Effector CD4-positive, alpha-beta T cell (primary cell): ENCODE data around the gene ZFYVE19.
"Not testable (repeated sequence)": the region's sequence is repeated elsewhere in the genome, so short reads cannot be mapped to it uniquely, and the experiment has no call there.

Source experiments
- DNase-seq: peaks from one replicate; pipeline ENCODE4 v3.0.0-alpha.2; 2020

ZFYVE19 gene

GRCh38 chr15:40852529-40852928 is 45.6 kb downstream of the ZFYVE19 start:
- DNase-seq = no peak

DNA sequence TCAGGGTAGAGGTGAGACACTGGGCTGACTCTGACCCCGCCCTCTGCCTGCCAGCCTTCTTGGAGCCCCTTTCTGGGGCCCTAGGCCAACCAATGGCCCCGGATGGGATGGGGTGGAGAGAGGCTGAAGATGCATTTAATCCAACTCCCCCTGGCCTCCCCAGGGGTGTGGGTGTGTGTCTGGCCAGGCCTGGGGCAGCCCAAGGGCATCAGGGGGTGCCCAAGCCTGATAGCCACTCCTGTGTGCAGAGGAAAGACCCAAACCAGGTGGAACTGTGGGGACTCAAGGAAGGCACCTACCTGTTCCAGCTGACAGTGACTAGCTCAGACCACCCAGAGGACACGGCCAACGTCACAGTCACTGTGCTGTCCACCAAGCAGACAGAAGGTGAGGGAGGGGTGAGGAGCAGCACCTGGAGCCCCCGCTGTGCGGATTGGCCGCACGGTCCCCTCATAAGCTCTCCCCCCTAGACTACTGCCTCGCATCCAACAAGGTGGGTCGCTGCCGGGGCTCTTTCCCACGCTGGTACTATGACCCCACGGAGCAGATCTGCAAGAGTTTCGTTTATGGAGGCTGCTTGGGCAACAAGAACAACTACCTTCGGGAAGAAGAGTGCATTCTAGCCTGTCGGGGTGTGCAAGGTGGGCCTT is 46.5 kb downstream of the ZFYVE19 start:
- DNase-seq = no peak

DNA sequence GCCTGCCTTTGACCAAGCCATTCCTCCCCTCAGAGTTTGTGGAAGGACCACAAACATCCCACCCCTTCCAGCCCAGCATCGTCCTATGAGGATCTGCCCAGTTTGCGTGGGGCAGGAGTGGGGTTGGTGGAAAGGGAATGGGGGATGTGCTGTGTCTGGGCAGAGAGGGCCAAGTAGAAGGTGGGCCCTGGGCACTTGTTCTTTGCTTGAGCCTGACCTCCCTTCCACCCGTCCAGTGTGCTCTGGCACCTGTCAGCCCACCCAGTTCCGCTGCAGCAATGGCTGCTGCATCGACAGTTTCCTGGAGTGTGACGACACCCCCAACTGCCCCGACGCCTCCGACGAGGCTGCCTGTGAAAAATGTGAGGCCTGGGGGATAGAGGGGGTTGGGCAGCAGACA is 47.3 kb downstream of the ZFYVE19 start:
- DNase-seq = no peak

GRCh38 chr15:40855706-40856234 is 48.9 kb downstream of the ZFYVE19 start:
- no peak for DNase-seq

DNA sequence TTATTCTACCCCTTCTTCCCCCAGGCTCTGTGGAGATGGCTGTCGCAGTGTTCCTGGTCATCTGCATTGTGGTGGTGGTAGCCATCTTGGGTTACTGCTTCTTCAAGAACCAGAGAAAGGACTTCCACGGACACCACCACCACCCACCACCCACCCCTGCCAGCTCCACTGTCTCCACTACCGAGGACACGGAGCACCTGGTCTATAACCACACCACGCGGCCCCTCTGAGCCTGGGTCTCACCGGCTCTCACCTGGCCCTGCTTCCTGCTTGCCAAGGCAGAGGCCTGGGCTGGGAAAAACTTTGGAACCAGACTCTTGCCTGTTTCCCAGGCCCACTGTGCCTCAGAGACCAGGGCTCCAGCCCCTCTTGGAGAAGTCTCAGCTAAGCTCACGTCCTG is 49.9 kb downstream of the ZFYVE19 start:
- DNase-seq = no peak

- DNase-seq = peak; percentile 73
Measured at GRCh38 chr15:40857601-40858341, 50.9 kb downstream of the ZFYVE19 start.

DNA sequence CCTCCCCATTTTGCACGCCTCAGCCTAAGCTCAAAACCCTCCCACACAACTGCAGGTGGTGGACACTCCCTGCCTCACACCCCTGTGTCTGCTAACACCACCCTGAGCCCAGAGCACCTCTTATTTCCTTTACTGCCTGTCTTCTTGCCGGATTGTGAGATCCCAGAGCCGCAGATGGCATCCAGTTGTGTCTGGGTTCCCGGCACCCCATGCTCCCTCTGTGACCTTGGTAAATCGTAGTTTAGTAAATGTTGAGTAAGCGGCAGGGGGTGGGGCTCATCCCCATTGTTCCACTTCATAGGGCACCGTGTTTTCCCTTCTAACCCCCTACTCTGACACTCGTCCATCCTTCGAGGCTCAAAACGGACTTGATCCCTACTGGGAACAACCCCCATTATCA is 51.8 kb downstream of the ZFYVE19 start:
- no peak for DNase-seq

DNA sequence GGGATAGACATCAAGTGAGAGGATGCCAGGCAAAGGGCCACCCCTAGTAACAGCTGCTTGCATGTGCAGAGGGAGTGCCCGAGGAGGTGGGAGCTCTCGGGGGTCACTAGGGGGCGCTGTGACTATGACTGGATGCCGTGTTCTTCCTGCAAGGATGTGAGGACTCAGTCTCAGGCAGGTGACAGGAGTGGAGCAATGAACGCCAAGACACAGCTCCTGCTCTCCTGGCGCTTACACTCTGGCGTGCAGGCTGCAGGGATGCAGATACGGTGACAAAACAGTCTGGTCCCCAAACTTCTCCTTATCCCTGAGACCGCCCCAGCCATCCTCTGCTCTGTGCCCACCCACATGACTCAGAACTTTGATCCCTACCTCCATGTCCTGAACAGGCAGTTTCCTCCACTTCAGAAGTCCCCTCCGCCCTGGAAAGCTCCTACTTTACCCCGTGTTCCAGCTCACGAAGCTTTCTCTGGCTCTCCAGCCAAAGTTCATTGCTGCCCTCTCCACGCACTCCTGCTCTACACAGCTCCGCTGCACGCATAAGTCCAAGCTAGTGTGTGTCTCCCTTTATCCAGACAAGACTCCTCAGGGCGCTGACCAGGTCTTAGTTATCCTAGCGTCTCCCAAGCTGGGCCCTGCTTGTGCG is 52.4 kb downstream of the ZFYVE19 start:
- peak; percentile 78 for DNase-seq

DNA sequence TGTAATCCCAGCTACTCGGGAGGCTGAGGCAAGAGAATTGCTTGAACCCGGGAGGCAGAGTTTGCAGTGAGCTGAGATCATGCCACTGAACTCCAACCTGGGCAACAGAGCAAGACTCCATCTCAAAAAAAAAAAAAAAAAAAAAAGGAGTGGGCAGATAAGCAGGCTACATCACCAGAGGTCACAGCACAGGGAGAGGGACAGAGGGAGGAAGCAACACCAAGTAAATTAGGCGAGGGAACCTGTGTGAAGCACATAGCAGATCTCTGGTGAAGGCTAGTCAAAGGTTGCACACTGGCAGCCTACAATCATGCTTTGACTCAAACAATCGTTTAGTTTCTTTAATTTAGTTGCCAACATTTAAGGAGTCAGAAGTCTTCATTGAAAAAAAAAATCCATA is 54.3 kb downstream of the ZFYVE19 start:
- not testable (repeated sequence) for DNase-seq

DNA sequence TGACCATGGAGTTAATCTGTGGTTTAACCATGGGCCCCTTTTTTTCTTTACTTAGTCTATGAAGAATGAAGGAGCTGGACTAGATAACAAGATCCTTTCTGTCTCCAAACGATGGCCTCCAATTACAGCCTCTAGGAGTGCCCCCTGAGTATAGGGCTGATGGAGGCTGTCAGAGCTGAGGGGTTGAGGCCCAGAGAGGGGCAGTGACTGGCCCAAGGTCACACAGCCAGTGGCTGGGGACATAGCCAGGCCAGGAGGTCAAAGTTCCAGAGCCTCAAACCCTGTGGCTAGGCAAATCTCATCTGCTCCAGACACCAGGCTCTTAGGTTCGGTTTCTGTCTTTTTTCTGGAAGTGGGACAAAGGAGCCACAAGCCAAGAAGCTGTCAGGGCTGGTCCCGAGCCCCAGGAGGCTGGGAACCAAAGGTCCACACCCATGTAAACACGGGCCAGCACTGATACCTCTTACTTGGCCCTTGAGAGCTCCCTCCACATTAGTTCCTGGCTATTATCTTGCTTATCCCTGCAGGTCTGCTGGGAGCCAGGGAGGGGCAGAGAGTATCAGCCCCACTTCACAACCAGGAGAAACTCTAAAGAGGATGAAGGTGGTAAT is 56.9 kb downstream of the ZFYVE19 start:
- no peak for DNase-seq
